ENCODE data around the gene CSPG5. TPM values are rescaled to one million over a fixed set of nuclear protein-coding genes. Genes with fewer than 3 reads are reported as not detected.

The CSPG5 gene
- total RNA-seq, 3 donors from 2014 or later, result 0.58 to 1.7 (median 0.60) TPM

GRCh38 chr3:47567149-47567548 lies 11.5 kb downstream of the CSPG5 start:
- H3K36me3 ChIP-seq (ENCODE audit: low read depth), result no peaks in the 10 kb centered on the region
- ATAC-seq (no peak), DNase-seq (no peak)
- intact Hi-C loops (cut with DNase I, micrococcal nuclease), result no loop called here
- no peak for TF ChIP-seq CTCF (IDR thresholded peaks at IDR 0.05)
- no peaks in the 10 kb centered on the region for H3K4me1 ChIP-seq (ENCODE audit: low read depth)
- no peaks in the 10 kb centered on the region for H3K9me3 ChIP-seq
- no peak overlapping the region for H3K4me3 ChIP-seq

- no peaks in the 10 kb centered on the region for H3K36me3 ChIP-seq (ENCODE audit: low read depth)
- intact Hi-C loops (cut with DNase I, micrococcal nuclease), result no loop called here
- no peak for DNase-seq
- no peak overlapping the region for H3K4me3 ChIP-seq
- ATAC-seq, result no peak
- H3K9me3 ChIP-seq, result no peaks in the 10 kb centered on the region
- H3K4me1 ChIP-seq (ENCODE audit: low read depth), result no peaks in the 10 kb centered on the region
- TF ChIP-seq CTCF (IDR thresholded peaks at IDR 0.05), result no peak
Measured at GRCh38 chr3:47566667-47567066, 12.0 kb downstream of the CSPG5 start.

GRCh38 chr3:47565734-47566550 lies 12.7 kb downstream of the CSPG5 start:
- Histone ChIP-seq H3K36me3 (ENCODE audit: low read depth) (no peaks in the 10 kb centered on the region), H3K4me1 (ENCODE audit: low read depth) (no peaks in the 10 kb centered on the region), H3K9me3 (no peaks in the 10 kb centered on the region), H3K4me3 (no peak overlapping the region)
- intact Hi-C loops (cut with DNase I, micrococcal nuclease), result no loop called here
- TF ChIP-seq CTCF (IDR thresholded peaks at IDR 0.05), result no peak
- DNase-seq (no peak), ATAC-seq (no peak)

GRCh38 chr3:47556351-47556750 lies 22.3 kb downstream of the CSPG5 start:
- Histone ChIP-seq H3K4me3 (no peak overlapping the region), H3K36me3 (ENCODE audit: low read depth) (no peaks in the 10 kb centered on the region), H3K4me1 (ENCODE audit: low read depth) (no peaks in the 10 kb centered on the region), H3K9me3 (no peaks in the 10 kb centered on the region)
- intact Hi-C loops (cut with DNase I, micrococcal nuclease), result loop anchor here in 1 of 2 donors (5.0 kb wide), 1 partner anchor 406 kb away; no protein-coding TSS in a partner anchor
- DNase-seq (no peak), ATAC-seq (no peak)
- TF ChIP-seq CTCF (IDR thresholded peaks at IDR 0.05), result no peak

- H3K4me1 ChIP-seq (ENCODE audit: low read depth), result no peaks in the 10 kb centered on the region
- no peaks in the 10 kb centered on the region for H3K9me3 ChIP-seq
- ATAC-seq (no peak), DNase-seq (no peak)
- H3K4me3 ChIP-seq, result no peak overlapping the region
- TF ChIP-seq CTCF (IDR thresholded peaks at IDR 0.05), result no peak
- intact Hi-C loops (cut with DNase I, micrococcal nuclease), result no loop called here
- no peaks in the 10 kb centered on the region for H3K36me3 ChIP-seq (ENCODE audit: low read depth)
Measured at GRCh38 chr3:47554335-47554734, 24.3 kb downstream of the CSPG5 start.
